Fibroblast of skin of abdomen (primary cell): ENCODE measurements around the gene INSIG1.
A peak's percentile ranks its signal among the peaks of the same experiment; 100 is the strongest.

Experiments used
- DNase-seq: peaks from one replicate; pipeline ENCODE4 v3.0.0-alpha.2; 2013

Gene INSIG1

GRCh38 chr7:155327590-155328320, 30.1 kb downstream of the INSIG1 start:
- DNase-seq, result no peak

DNA sequence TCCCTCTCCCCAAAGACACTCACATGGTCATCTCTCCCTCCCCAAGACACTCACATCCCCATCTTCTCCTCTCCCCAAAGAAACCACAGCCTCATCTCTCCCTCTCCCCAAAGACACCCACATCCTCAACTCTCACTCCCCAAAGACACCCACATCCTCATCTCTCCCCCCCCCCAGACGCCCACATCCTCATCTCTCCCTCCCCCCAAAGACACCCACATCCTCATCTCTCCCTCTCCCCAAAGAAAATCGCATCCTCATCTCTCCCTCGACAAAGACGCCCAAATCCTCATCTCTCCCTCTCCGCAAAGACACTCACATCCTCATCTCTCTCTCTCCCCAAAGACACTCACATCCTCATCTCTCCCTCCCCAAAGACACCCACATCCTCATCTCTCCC, 31.5 kb downstream of the INSIG1 start:
- DNase-seq, result no peak

GRCh38 chr7:155331396-155331795, 33.7 kb downstream of the INSIG1 start:
- DNase-seq, result no peak

- DNase-seq, result no peak
These were observed 35.9 kb downstream of the INSIG1 start for GRCh38 chr7:155333346-155334234.

DNA sequence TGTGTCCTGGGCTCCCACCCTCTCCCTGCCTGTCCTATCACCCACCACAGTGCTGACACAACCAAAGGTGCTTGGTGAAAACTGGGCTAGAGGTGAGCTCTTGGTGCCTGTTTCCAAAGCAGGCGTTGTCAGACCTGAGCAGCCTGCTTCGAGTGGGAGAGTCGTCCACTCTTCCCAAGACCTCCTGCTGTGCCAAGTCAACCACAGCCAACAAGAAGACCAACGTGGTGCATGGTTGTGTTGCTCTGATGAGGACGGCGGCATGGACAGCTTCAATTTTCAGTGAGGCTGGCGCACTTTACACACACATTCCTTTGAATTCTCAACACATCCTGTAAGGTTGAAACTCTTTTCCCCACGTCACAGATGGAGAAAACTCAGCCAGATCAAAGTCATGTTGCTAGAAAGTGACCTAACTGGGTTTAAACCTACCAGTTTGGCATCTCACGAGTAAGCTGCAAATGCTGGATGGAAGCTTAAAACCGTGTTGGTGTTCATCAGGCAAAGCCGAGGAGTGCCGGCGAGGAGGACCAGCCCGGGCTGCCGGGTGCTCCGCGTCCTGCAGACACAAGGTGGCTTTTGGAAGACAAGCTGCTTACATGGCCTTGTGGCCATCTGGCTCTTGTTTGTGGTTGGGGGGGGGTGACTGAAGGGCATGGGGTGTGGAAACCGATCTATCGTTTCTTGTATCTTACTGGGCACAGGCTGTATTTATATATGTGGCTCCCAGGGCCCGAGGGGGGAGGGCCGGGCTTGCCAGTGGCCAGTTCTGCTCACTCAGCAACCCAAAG, 39.3 kb downstream of the INSIG1 start:
- no peak for DNase-seq

- no peak for DNase-seq
These were observed 40.4 kb downstream of the INSIG1 start for GRCh38 chr7:155337946-155338631.

DNA sequence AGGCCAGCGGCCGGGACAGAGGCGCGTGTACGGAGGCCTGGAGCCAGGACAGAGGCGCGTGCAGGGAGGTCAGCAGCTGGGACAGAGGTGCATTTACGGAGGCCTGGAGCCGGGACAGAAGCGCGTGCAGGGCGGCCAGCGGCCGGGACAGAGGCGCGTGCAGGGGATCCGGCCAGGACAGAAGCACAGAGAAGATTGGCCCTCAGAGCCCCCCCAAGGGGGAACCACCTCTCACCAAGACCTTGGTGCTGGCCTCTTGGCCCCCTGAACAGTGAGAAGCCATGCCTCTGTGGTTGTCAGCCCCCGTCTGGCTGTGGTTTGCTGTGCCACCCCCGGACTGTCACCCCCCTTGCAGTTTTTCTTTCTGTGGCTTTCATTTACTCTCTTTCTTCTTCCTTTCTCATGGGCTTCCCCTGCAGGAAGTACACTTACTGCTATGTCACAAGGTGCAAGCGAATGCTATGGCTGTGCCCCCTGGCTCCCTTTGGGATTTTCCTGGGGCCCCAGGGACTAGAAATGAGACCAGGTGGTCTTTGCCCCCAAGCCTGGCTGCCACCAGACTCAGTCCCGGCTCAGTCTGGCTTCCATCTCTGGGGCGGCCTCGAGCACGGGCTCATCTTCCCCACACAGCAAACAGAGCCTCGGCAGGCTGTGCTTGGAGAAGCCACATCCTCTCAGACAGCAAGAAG, 41.1 kb downstream of the INSIG1 start:
- no peak for DNase-seq

GRCh38 chr7:155339474-155339873, 41.8 kb downstream of the INSIG1 start:
- no peak for DNase-seq

DNA sequence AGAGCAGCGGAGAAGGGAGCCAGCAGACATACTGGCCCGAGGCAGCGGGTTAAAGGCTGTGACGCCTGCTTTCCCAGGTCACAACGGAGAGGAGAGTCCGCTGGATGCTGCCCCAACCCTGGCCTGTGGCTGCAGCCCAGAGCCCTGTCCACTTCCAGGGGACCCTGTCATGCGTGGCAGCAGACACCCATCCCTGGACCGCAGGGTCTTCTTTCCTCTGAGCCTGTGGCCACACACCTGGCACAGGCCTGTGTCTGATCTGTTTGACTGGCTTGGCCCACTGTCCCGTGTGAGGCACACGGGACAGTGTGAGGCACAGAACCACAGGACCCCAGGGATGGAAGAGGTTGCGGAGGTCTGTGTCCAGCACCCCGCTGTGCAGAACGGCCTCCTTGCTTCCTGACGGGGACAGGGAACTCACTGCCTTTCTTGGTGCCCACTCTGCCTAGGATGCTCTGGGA, 42.4 kb downstream of the INSIG1 start:
- DNase-seq, result no peak

GRCh38 chr7:155340721-155341120, 43.0 kb downstream of the INSIG1 start:
- DNase-seq, result no peak

DNA sequence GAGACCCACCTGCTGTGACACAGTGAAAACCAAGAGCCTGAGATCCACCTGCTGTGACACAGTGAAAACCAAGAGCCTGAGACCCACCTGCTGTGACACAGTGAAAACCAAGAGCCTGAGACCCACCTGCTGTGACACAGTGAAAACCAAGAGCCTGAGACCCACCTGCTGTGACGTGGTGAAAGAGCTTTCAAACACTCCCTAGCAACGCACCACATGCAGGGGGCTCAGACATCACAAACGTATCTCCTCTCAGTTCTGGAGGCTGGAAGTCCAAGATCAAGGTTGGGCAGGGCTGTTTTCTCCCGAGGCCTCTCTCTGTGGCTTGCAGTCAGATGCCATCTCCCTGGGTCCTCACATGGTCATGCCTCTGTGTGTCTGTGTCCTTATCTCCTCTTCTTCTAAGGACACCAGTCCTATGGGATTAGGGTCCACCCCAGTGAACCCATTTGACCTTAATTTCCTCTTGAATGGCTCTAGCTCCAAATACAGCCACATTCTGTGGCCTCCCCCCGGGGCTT, 43.8 kb downstream of the INSIG1 start:
- DNase-seq, result no peak

- no peak for DNase-seq
These were observed 44.6 kb downstream of the INSIG1 start for GRCh38 chr7:155342313-155342712.

GRCh38 chr7:155343150-155343549, 45.5 kb downstream of the INSIG1 start:
- DNase-seq, result no peak

DNA sequence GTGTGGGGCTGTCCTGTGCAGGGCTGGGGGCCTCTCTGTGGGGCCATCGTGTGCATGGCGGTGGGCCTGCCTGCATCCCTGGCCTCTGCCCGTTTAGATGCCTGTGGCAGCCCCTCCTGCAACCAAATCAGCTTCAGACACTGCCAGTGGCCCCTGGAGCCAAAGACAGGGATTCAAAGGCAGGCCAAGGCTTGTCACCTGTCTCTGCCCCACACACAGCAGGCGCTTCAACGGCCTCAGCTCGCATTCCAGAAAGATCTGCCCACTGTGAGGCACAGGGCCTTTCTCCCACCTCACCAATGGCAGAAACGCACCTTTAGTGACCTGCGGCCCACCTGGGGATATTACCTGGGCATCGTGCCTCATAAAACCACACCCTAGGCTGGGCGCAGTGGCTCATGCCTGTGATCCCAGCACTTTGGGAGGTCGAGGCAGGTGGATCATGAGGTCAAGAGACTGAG, 46.0 kb downstream of the INSIG1 start:
- DNase-seq, result no peak

DNA sequence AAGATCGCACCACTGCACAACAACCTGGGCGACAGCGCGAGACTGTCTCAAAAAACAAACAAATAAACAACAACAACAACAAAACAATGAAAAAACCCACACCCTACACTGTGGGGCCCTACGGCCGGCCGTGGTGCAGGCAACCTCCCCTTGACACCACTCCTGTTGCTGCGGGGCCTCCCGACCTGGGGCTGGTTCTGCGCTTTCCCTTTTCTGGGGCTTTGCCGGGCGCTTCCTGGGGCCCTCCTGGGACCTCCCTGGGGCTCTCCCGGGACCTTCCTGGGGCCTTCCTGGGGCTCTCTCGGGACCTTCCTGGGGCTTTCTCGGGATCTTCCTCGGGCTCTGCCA, 46.6 kb downstream of the INSIG1 start:
- DNase-seq, result no peak

- peak; percentile 67 for DNase-seq
These were observed 47.1 kb downstream of the INSIG1 start for GRCh38 chr7:155344618-155345433.

DNA sequence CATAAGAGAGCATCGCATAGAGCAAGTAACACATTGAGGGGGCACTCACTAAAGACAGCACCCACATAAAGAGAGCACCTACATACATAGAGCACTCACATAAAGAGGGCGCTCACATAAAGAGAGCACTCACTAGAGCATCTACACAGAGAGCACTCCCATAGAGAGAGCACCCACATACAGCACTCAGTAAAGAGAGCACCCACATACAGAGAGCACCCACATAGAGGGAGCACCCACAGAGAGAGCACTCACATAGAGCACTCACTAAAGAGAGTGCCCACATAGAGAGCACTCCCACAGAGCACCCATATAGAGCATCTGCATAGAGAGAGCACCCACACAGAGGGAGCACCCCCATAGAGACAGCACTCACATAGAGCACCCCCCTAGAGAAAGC, 47.8 kb downstream of the INSIG1 start:
- no peak for DNase-seq

- DNase-seq, result no peak
These were observed 48.6 kb downstream of the INSIG1 start for GRCh38 chr7:155346285-155346684.

- no peak for DNase-seq
These were observed 51.1 kb downstream of the INSIG1 start for GRCh38 chr7:155348806-155349205.

- no peak for DNase-seq
These were observed 52.1 kb downstream of the INSIG1 start for GRCh38 chr7:155349601-155350331.
